HG03469 (cell line): ENCODE results near the gene POU2AF3.
"Not testable (repeated sequence)": the region's sequence is repeated elsewhere in the genome, so short reads cannot be mapped to it uniquely, and the experiment has no call there.

Source experiments
- ATAC-seq: cut with Tn5 transposase; IDR thresholded peaks from one replicate; pipeline ENCODE4 v1.9.1; 2021; ENCODE audit warnings: mild to moderate bottlenecking, moderate library complexity, moderate number of reproducible peaks; ENCODE audit not compliant: unreplicated experiment

The POU2AF3 gene

GRCh38 chr11:111298413-111299100 is at the start of gene POU2AF3:
POU2AF3 (plus strand) TSS chr11:111298546; CDS start chr11:111298582, 36 bp downstream.
- ATAC-seq = no peak

- no peak for ATAC-seq
Observed at GRCh38 chr11:111250936-111251335, 47.4 kb upstream of the POU2AF3 start.

GRCh38 chr11:111253131-111253530 is 45.2 kb upstream of the POU2AF3 start:
- ATAC-seq = no peak

GRCh38 chr11:111253630-111254029 is 44.7 kb upstream of the POU2AF3 start:
- ATAC-seq = no peak

GRCh38 chr11:111258046-111258445 is 40.3 kb upstream of the POU2AF3 start:
- ATAC-seq = no peak

- no peak for ATAC-seq
Observed at GRCh38 chr11:111259896-111260295, 38.5 kb upstream of the POU2AF3 start.

GRCh38 chr11:111260811-111261210 is 37.5 kb upstream of the POU2AF3 start:
- no peak for ATAC-seq

- ATAC-seq = no peak
Observed at GRCh38 chr11:111264646-111265045, 33.7 kb upstream of the POU2AF3 start.

- ATAC-seq = no peak
Observed at GRCh38 chr11:111265421-111265820, 32.9 kb upstream of the POU2AF3 start.

- not testable (repeated sequence) for ATAC-seq
Observed at GRCh38 chr11:111268303-111268702, 30.0 kb upstream of the POU2AF3 start.

- no peak for ATAC-seq
Observed at GRCh38 chr11:111269146-111269868, 29.0 kb upstream of the POU2AF3 start.

GRCh38 chr11:111272420-111272819 is 25.9 kb upstream of the POU2AF3 start:
- no peak for ATAC-seq

- no peak for ATAC-seq
Observed at GRCh38 chr11:111282562-111283075, 15.7 kb upstream of the POU2AF3 start.

- no peak for ATAC-seq
Observed at GRCh38 chr11:111283945-111284481, 14.3 kb upstream of the POU2AF3 start.

- no peak for ATAC-seq
Observed at GRCh38 chr11:111285189-111286091, 12.9 kb upstream of the POU2AF3 start.

GRCh38 chr11:111291764-111292163 is 6.6 kb upstream of the POU2AF3 start:
- ATAC-seq = no peak

GRCh38 chr11:111292408-111292807 is 5.9 kb upstream of the POU2AF3 start:
- ATAC-seq = not testable (repeated sequence)

- ATAC-seq = no peak
Observed at GRCh38 chr11:111296196-111296595, 2.1 kb upstream of the POU2AF3 start.

- no peak for ATAC-seq
Observed at GRCh38 chr11:111297696-111298095, 650 bp upstream of the POU2AF3 start.

- no peak for ATAC-seq
Observed at GRCh38 chr11:111299101-111300026, 1.0 kb downstream of the POU2AF3 start.
